GM10248 (cell line): ENCODE results near the gene CHD9NB.

ENCODE experiments used
- CTCF ChIA-PET: fragments of 300-600 bp; sonication (Branson Sonifier 250); formaldehyde crosslinking; extraction: SDS; loops from one replicate; lab custom pipeline; 2021; ENCODE audit warnings: antibody characterized with exemption; lab: Yijun Ruan, JAX
- POLR2A ChIA-PET: fragments of 350-650 bp; sonication (Branson Sonifier 250); formaldehyde crosslinking; extraction: SDS; loops from one replicate; lab custom pipeline; 2020; ENCODE audit warnings: antibody characterized with exemption; lab: Yijun Ruan, JAX
- DNase-seq: peaks from one replicate; pipeline ENCODE4 v3.0.0; 2012; ENCODE audit errors: extremely low spot score
- CTCF ChIP-seq: IDR thresholded peaks from 2 replicates; pipeline ENCODE4 v1.5.1; 2012; ENCODE audit warnings: mild to moderate bottlenecking, low read depth; ENCODE audit errors: extremely low read depth, missing control alignments, control extremely low read depth

Gene CHD9NB

GRCh38 chr16:53045341-53046220 lies 7.1 kb downstream of the CHD9NB start:
- ChIA-PET CTCF (interaction anchor here (1.3 to 4.8 kb wide), 3 partner anchors 9 to 21 kb away, joined by 3 to 25 read pairs (median 4); partner anchors contain the start of gene CHD9), POLR2A (no interaction called here)

GRCh38 chr16:53043986-53044601 lies 8.6 kb downstream of the CHD9NB start:
- POLR2A ChIA-PET = no interaction called here
- no peak for DNase-seq
- CTCF ChIA-PET = interaction anchor here (0.9 to 4.8 kb wide), 2 partner anchors 12 to 22 kb away, joined by 3 to 25 read pairs; partner anchors contain the start of gene CHD9
- TF ChIP-seq CTCF = no peak

More at GRCh38 chr16:53045341-53046220, 7.1 kb downstream of the CHD9NB start:
- no peak for DNase-seq
- TF ChIP-seq CTCF = no peak

GRCh38 chr16:53043428-53043831 lies 9.3 kb downstream of the CHD9NB start:
- TF ChIP-seq CTCF = no peak
- no peak for DNase-seq
- CTCF ChIA-PET = interaction anchor here (0.9 to 4.8 kb wide), 2 partner anchors 13 to 21 kb away, joined by 3 to 25 read pairs; partner anchors contain the start of gene CHD9
- POLR2A ChIA-PET = no interaction called here

GRCh38 chr16:53042235-53042701 lies 10.4 kb downstream of the CHD9NB start:
- no peak for TF ChIP-seq CTCF
- POLR2A ChIA-PET = interaction anchor here (0.7 kb wide), 1 partner anchor 16 kb away, joined by 3 read pairs; no protein-coding TSS in a partner anchor
- CTCF ChIA-PET = no interaction called here
- no peak for DNase-seq

- DNase-seq = no peak
- CTCF ChIA-PET = interaction anchor here (1.7 kb wide), 1 partner anchor 14 kb away, joined by 6 read pairs; the partner anchor contains the start of gene CHD9
- TF ChIP-seq CTCF = no peak
- POLR2A ChIA-PET = interaction anchor here (0.7 kb wide), 1 partner anchor 17 kb away, joined by 3 read pairs; no protein-coding TSS in a partner anchor
These were observed 11.2 kb downstream of the CHD9NB start for GRCh38 chr16:53041320-53042051.
